CD14-positive monocyte (primary cell): Measurements from ENCODE around the gene C2CD4D. TPM values are rescaled to one million over a fixed set of nuclear protein-coding genes. Genes with fewer than 3 reads are reported as not detected.

Source experiments
- DNase-seq, 3 donors: peaks; one replicate each; pipeline ENCODE4 v3.0.0-alpha.2; 2011 to 2022
- H2AFZ ChIP-seq: 2 replicates; pipeline ENCODE4 v1.6.0; 2012; ENCODE audit warnings: mild to moderate bottlenecking, low read depth, low read length, inconsistent platforms; ENCODE audit not compliant: insufficient read depth, poor library complexity, severe bottlenecking
- H3K27ac ChIP-seq, 2 donors: 1 replicate in 1 of 2; 2 replicates in 1 of 2; pipeline ENCODE4 v1.5.1; 2012 to 2013; ENCODE audit warnings: low read length in 2 of 2, control low read depth in 1 of 2, inconsistent platforms in 1 of 2, low read depth in 1 of 2, mild to moderate bottlenecking in 1 of 2
- H3K27me3 ChIP-seq, 2 donors: one replicate each; pipeline versions ENCODE4 v1.6.0 to v1.6.1; 2011 to 2013; ENCODE audit warnings: low read length in 2 of 2; ENCODE audit not compliant: control insufficient read depth in 2 of 2, insufficient read depth in 2 of 2
- H3K36me3 ChIP-seq, 2 donors: replicated peaks in 1 of 2; 1 replicate in 1 of 2; 2 replicates in 1 of 2; pipeline versions ENCODE4 v1.5.1 to v1.6.1; 2012 to 2013; ENCODE audit warnings: low read length in 2 of 2, control low read depth in 1 of 2, inconsistent platforms in 1 of 2, mild to moderate bottlenecking in 1 of 2; ENCODE audit not compliant: insufficient read depth in 2 of 2, control insufficient read depth in 1 of 2
- H3K4me1 ChIP-seq, 2 donors: 1 replicate in 1 of 2; 2 replicates in 1 of 2; pipeline versions ENCODE4 v1.5.1 to v1.6.1; 2012 to 2013; ENCODE audit warnings: low read length in 2 of 2, control low read depth in 1 of 2, inconsistent platforms in 1 of 2, mild to moderate bottlenecking in 1 of 2, moderate library complexity in 1 of 2; ENCODE audit not compliant: insufficient read depth in 2 of 2, control insufficient read depth in 1 of 2
- H3K4me2 ChIP-seq: replicated peaks from 2 replicates; pipeline ENCODE3; 2012; ENCODE audit warnings: low read length, moderate library complexity, mild to moderate bottlenecking; ENCODE audit not compliant: poor library complexity, severe bottlenecking; ENCODE audit errors: extremely low read depth
- H3K4me3 ChIP-seq, 3 experiments: fragments of 200-600 bp in 1 of 3; sonication (generic) in 1 of 3; replicated peaks in 1 of 3; 1 replicate in 2 of 3; 2 replicates in 1 of 3; pipeline ENCODE4 v1.5.1; 2011 to 2013; ENCODE audit warnings: low read length in 3 of 3, mild to moderate bottlenecking in 3 of 3, control low read depth in 2 of 3, low read depth in 2 of 3, inconsistent platforms in 1 of 3, moderate library complexity in 1 of 3
- H3K79me2 ChIP-seq: 2 replicates; pipeline ENCODE4 v1.6.0; 2012; ENCODE audit warnings: mild to moderate bottlenecking, control low read depth, inconsistent platforms, low read length, moderate library complexity; ENCODE audit not compliant: insufficient read depth
- H3K9ac ChIP-seq: 2 replicates; pipeline ENCODE4 v1.6.0; 2017; ENCODE audit warnings: low read length, mild to moderate bottlenecking; ENCODE audit not compliant: insufficient read depth, poor library complexity, severe bottlenecking
- H3K9me3 ChIP-seq, 2 donors: replicated peaks in 1 of 2; 1 replicate in 1 of 2; 2 replicates in 1 of 2; pipeline versions ENCODE4 v1.5.1 to v1.6.1; 2012 to 2013; ENCODE audit warnings: low read length in 2 of 2, control low read depth in 1 of 2; ENCODE audit not compliant: control insufficient read depth in 1 of 2, insufficient read depth in 1 of 2
- H4K20me1 ChIP-seq: 2 replicates; pipeline ENCODE4 v1.6.0; 2012; ENCODE audit warnings: mild to moderate bottlenecking, low read length, control low read depth, moderate library complexity; ENCODE audit not compliant: insufficient read depth
- H3K27ac Mint-ChIP-seq, 7 donors: one replicate each; pipeline ENCODE4 v1.8.0; 2020; ENCODE audit warnings: mild to moderate bottlenecking in 7 of 7, mixed read lengths in 7 of 7, moderate library complexity in 6 of 7, inconsistent platforms in 2 of 7
- H3K27me3 Mint-ChIP-seq, 3 donors: one replicate each; pipeline ENCODE4 v1.8.0; 2021 to 2022; ENCODE audit warnings: low read depth in 3 of 3, mild to moderate bottlenecking in 3 of 3, mixed read lengths in 3 of 3, moderate library complexity in 3 of 3, inconsistent platforms in 1 of 3
- H3K36me3 Mint-ChIP-seq, 2 donors: one replicate each; pipeline ENCODE4 v1.8.0; 2020; ENCODE audit warnings: mixed read lengths in 2 of 2, inconsistent platforms in 1 of 2, mild to moderate bottlenecking in 1 of 2
- H3K4me1 Mint-ChIP-seq: one replicate; pipeline ENCODE4 v1.8.0; 2020; ENCODE audit warnings: mild to moderate bottlenecking, mixed read lengths
- H3K4me3 Mint-ChIP-seq, 2 donors: one replicate each; pipeline ENCODE4 v1.8.0; 2020; ENCODE audit warnings: mild to moderate bottlenecking in 2 of 2, mixed read lengths in 2 of 2, moderate library complexity in 1 of 2
- H3K9me3 Mint-ChIP-seq, 7 donors: one replicate each; pipeline ENCODE4 v1.8.0; 2020 to 2022; ENCODE audit warnings: mixed read lengths in 7 of 7, mild to moderate bottlenecking in 6 of 7, moderate library complexity in 6 of 7, inconsistent platforms in 2 of 7
- CTCF ChIP-seq: fragments of 200-600 bp; IDR thresholded peaks from one replicate; pipeline ENCODE4 v1.8.0; 2022; ENCODE audit warnings: antibody characterized with exemption, mild to moderate bottlenecking
- WGBS: methylation state at CpG from one replicate; pipeline ENCODE4 v1.1.5; 2013; ENCODE audit warnings: missing lambda C conversion rate; ENCODE audit not compliant: insufficient coverage; 5-methylcytosine and 5-hydroxymethylcytosine counted together
- intact Hi-C, 2 donors: fragments of 100-400 bp; cut with micrococcal nuclease; formaldehyde crosslinking; loops; one replicate each; pipeline versions ENCODE4 v1.15.0 to v1.15.1; 2023
- polyA plus RNA-seq, 3 donors: library from polyadenylated mRNA; depleted of rRNA in 1 of 3; unstranded in 2 of 3; stranded (reverse) in 1 of 3; fragments of 300-500 nt in 2 of 3; fragments of >200 nt in 1 of 3; fragmentation: Illumina TruSeq in 2 of 3; gene quantifications; 1 replicate in 2 of 3; 2 replicates in 1 of 3; pipeline ENCODE4 v1.2.3, GENCODE V29; 2012 to 2021

The C2CD4D gene
- polyA plus RNA-seq, 3 donors = not detected

DNA sequence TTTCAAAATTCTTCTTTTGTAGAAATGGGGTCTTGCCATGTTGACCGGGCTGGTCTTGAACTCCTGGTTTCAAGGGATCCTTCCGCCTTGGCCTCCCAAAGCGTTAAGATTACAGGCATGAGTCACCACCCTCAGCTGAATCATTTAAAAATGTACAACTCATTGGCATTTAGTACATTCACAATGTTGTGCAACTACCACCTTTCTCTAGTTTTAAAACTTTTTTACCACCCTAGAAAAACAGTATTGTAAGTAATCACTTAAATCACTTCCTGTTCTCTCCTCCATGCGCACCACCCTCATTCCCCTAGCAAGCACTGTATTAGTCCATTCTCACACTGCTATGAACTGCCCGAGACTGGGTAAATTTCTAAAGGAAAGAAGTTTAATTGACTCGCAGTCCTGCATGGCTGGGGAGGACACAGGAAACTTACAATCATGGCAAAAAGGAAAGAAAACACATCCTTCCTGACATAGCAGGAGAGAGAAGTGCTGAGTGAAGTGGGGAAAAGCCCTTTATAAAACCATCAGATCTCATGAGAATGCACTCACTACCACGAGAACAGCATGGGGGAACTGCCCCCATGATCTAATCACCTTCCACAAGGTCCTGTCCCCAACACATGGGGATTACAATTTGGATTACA lies 28.3 kb upstream of the C2CD4D start:
- no peaks in the 10 kb centered on the region for H3K36me3 Mint-ChIP-seq
- WGBS = 0% methylated on average over 2 of the region's 7 CpGs
- H3K79me2 ChIP-seq = no peaks in the 10 kb centered on the region
- peak overlapping the region; percentile 41 to 79 for H3K27ac ChIP-seq
- H3K4me1 ChIP-seq = peaks cover 20 to 24% of the 10 kb centered on the region in 2 donors
- H3K36me3 ChIP-seq = no peaks in the 10 kb centered on the region
- peaks cover 4 to 7% (median 6%) of the 10 kb centered on the region in 3 donors for H3K27me3 Mint-ChIP-seq
- peak; percentile 73 to 92 (median 86) for DNase-seq
- H3K27ac Mint-ChIP-seq = peak overlapping the region; percentile 83 to 95 (median 89)
- no peaks in the 10 kb centered on the region for H4K20me1 ChIP-seq
- intact Hi-C loops = no loop called here
- no peak overlapping the region for H3K4me2 ChIP-seq
- no peak overlapping the region for H2AFZ ChIP-seq
- peak overlapping the region in 1 of 2 donors; percentile 11 for H3K4me3 Mint-ChIP-seq
- H3K4me1 Mint-ChIP-seq = peaks cover 20% of the 10 kb centered on the region
- no peak overlapping the region for H3K9ac ChIP-seq
- no peak overlapping the region for H3K4me3 ChIP-seq
- no peak for TF ChIP-seq CTCF
- H3K9me3 Mint-ChIP-seq = peaks cover 0 to 4% (median 0%) of the 10 kb centered on the region in 7 donors
- H3K9me3 ChIP-seq = no peaks in the 10 kb centered on the region
- no peaks in the 10 kb centered on the region for H3K27me3 ChIP-seq

- no CpG with 5 or more reads among the region's 2 CpGs for WGBS
- H3K27ac ChIP-seq = peak overlapping the region; percentile 41 to 79
- TF ChIP-seq CTCF = no peak
- no peaks in the 10 kb centered on the region for H3K36me3 ChIP-seq
- H2AFZ ChIP-seq = no peak overlapping the region
- no peak overlapping the region for H3K9ac ChIP-seq
- H3K9me3 ChIP-seq = no peaks in the 10 kb centered on the region
- H4K20me1 ChIP-seq = no peaks in the 10 kb centered on the region
- Mint-ChIP-seq H3K27me3 (peaks cover 4 to 7% (median 6%) of the 10 kb centered on the region in 3 donors), H3K4me3 (peak overlapping the region in 1 of 2 donors; percentile 53), H3K4me1 (peaks cover 21% of the 10 kb centered on the region), H3K9me3 (peaks cover 0 to 5% (median 0%) of the 10 kb centered on the region in 7 donors), H3K27ac (peak overlapping the region; percentile 83 to 95 (median 88)), H3K36me3 (no peaks in the 10 kb centered on the region)
- H3K27me3 ChIP-seq = no peaks in the 10 kb centered on the region
- H3K4me2 ChIP-seq = no peak overlapping the region
- intact Hi-C loops = no loop called here
- peak in 2 of 3 donors; percentile 23 to 75 for DNase-seq
- H3K79me2 ChIP-seq = no peaks in the 10 kb centered on the region
- peaks cover 20 to 22% of the 10 kb centered on the region in 2 donors for H3K4me1 ChIP-seq
- H3K4me3 ChIP-seq = no peak overlapping the region
Measured at GRCh38 chr1:151867321-151867720, 27.7 kb upstream of the C2CD4D start.
